Left colon (tissue), 2 donors: ENCODE results near the gene SLC28A2. TPM values are rescaled to one million over a fixed set of nuclear protein-coding genes. Genes with fewer than 3 reads are reported as not detected.
"Not testable (repeated sequence)": the region's sequence is repeated elsewhere in the genome, so short reads cannot be mapped to it uniquely, and the experiment has no call there.

ENCODE experiments used
- ATAC-seq: fragments of 200-7000 bp; cut with Tn5 transposase; one replicate; pipeline ENCODE4 v1.9.1; 2020; ENCODE audit warnings: mild to moderate bottlenecking, moderate library complexity
- DNase-seq, 2 donors: peaks; one replicate each; pipeline ENCODE4 v3.0.0-alpha.2; 2020
- intact Hi-C, 2 donors: fragments of 100-400 bp; cut with DNase I in 1 of 2; cut with micrococcal nuclease in 1 of 2; formaldehyde crosslinking; loops; one replicate each; pipeline versions ENCODE4 v1.11.2 to v1.14.0; 2022; cut with DNase I, micrococcal nuclease
- long read RNA-seq: library from polyadenylated mRNA; unstranded; transcript quantifications from one replicate; pipeline ENCODE4 v2.0.0, GENCODE V29; 2021
- total RNA-seq, 2 donors: library from RNA; stranded (reverse); fragmentation: NEBNext Ultra II Directional; extraction: Animal tissue kit (Norgen Biotek cat#: 25700); gene quantifications; one replicate each; pipeline ENCODE4 v1.2.1, GENCODE V29; 2021
- donor health status: DM: no; HTN: no; CAD: no.
- donor health status: DM: yes; HTN: yes; CAD: no.

The SLC28A2 gene
- 10 to 100 TPM; 39.0 to 44.9 TPM for total RNA-seq
- long read RNA-seq, full-length matches to known transcripts: 40 of 55 reads
- long read RNA-seq, partial matches to known transcripts: 2 of 55 reads
- long read RNA-seq, other reads (novel, unspliced or antisense): 13 of 55 reads

GRCh38 chr15:45251888-45252287, at the start of gene SLC28A2:
TSS of gene SLC28A2 (plus strand) at chr15:45252234. CDS start at chr15:45253216, 982 bp downstream.
- ATAC-seq: peak; percentile 77

GRCh38 chr15:45203182-45203581, 48.9 kb upstream of the SLC28A2 start:
- intact Hi-C loops: loop anchor here in 1 of 2 donors (10.0 kb wide), 1 partner anchor 192 kb away; no protein-coding TSS in a partner anchor
- ATAC-seq: no peak

More at GRCh38 chr15:45251888-45252287, at the start of gene SLC28A2:
- intact Hi-C loops: no loop called here
- peak; percentile 70 to 80 for DNase-seq

GRCh38 chr15:45205192-45205591, 46.8 kb upstream of the SLC28A2 start:
- DNase-seq (peak; percentile 62 to 75), ATAC-seq (peak; percentile 52)
- intact Hi-C loops: loop anchor here in 1 of 2 donors (5.0 to 10.0 kb wide), 2 partner anchors 48 to 190 kb away; no protein-coding TSS in a partner anchor

More at GRCh38 chr15:45203182-45203581, 48.9 kb upstream of the SLC28A2 start:
- no peak for DNase-seq

- intact Hi-C loops: loop anchor here in 1 of 2 donors (10.0 kb wide), 1 partner anchor 52 kb away; no protein-coding TSS in a partner anchor
- no peak for ATAC-seq
These were observed 39.5 kb upstream of the SLC28A2 start for GRCh38 chr15:45212493-45212892.

GRCh38 chr15:45221053-45221599, 30.9 kb upstream of the SLC28A2 start:
- ATAC-seq: no peak
- no peak for DNase-seq

More at GRCh38 chr15:45212493-45212892, 39.5 kb upstream of the SLC28A2 start:
- no peak for DNase-seq

GRCh38 chr15:45221967-45222366, 30.1 kb upstream of the SLC28A2 start:
- DNase-seq: no peak
- ATAC-seq: no peak

More at GRCh38 chr15:45221053-45221599, 30.9 kb upstream of the SLC28A2 start:
- intact Hi-C loops: no loop called here

GRCh38 chr15:45224621-45225217, 27.3 kb upstream of the SLC28A2 start:
- intact Hi-C loops: no loop called here
- no peak for ATAC-seq
- no peak for DNase-seq

More at GRCh38 chr15:45221967-45222366, 30.1 kb upstream of the SLC28A2 start:
- intact Hi-C loops: no loop called here

GRCh38 chr15:45225506-45226273, 26.3 kb upstream of the SLC28A2 start:
- DNase-seq: no peak
- no peak for ATAC-seq
- intact Hi-C loops: no loop called here

- ATAC-seq: no peak
- DNase-seq: no peak
- intact Hi-C loops: no loop called here
These were observed 23.1 kb upstream of the SLC28A2 start for GRCh38 chr15:45228931-45229330.

- intact Hi-C loops: no loop called here
- no peak for DNase-seq
- ATAC-seq: no peak
These were observed 21.6 kb upstream of the SLC28A2 start for GRCh38 chr15:45230245-45230965.

GRCh38 chr15:45231132-45231531, 20.9 kb upstream of the SLC28A2 start:
- intact Hi-C loops: no loop called here
- DNase-seq: no peak
- ATAC-seq: no peak

- DNase-seq: no peak
- intact Hi-C loops: no loop called here
- ATAC-seq: no peak
These were observed 20.0 kb upstream of the SLC28A2 start for GRCh38 chr15:45231864-45232562.

GRCh38 chr15:45234562-45235235, 17.3 kb upstream of the SLC28A2 start:
- peak; percentile 66 for ATAC-seq
- intact Hi-C loops: no loop called here
- no peak for DNase-seq

- ATAC-seq, DNase-seq, intact Hi-C loops: not testable (repeated sequence)
These were observed 15.2 kb upstream of the SLC28A2 start for GRCh38 chr15:45236806-45237205.

GRCh38 chr15:45242289-45242688, 9.7 kb upstream of the SLC28A2 start:
- DNase-seq (peak in 1 of 2 donors; percentile 17), ATAC-seq (no peak)
- intact Hi-C loops: no loop called here

- DNase-seq: peak; percentile 42 to 68
- intact Hi-C loops: no loop called here
- peak; percentile 81 for ATAC-seq
These were observed 2.8 kb upstream of the SLC28A2 start for GRCh38 chr15:45249125-45249780.

GRCh38 chr15:45253330-45253729, 1.3 kb downstream of the SLC28A2 start:
- ATAC-seq (peak; percentile 33), DNase-seq (peak; percentile 32 to 36)
- intact Hi-C loops: no loop called here
